T-helper 1 cell (primary cell): Measurements from ENCODE around the gene MOB3B.
"Not testable (repeated sequence)": the region's sequence is repeated elsewhere in the genome, so short reads cannot be mapped to it uniquely, and the experiment has no call there.

Experiments used
- DNase-seq, 5 donors: peaks; one replicate each; pipeline ENCODE4 v3.0.0-alpha.2; 2012 to 2020

MOB3B gene

GRCh38 chr9:27442464-27442863 lies 87.2 kb downstream of the MOB3B start:
- DNase-seq = no peak

GRCh38 chr9:27441741-27442070 lies 87.9 kb downstream of the MOB3B start:
- peak in 1 of 5 donors; percentile 35 for DNase-seq

- no peak for DNase-seq
These were observed 88.5 kb downstream of the MOB3B start for GRCh38 chr9:27440888-27441740.

GRCh38 chr9:27438522-27438921 lies 91.1 kb downstream of the MOB3B start:
- DNase-seq = no peak

GRCh38 chr9:27437652-27438373 lies 91.8 kb downstream of the MOB3B start:
- no peak for DNase-seq

- DNase-seq = no peak
These were observed 93.4 kb downstream of the MOB3B start for GRCh38 chr9:27436234-27436633.

- DNase-seq = no peak
These were observed 95.8 kb downstream of the MOB3B start for GRCh38 chr9:27433631-27434325.

GRCh38 chr9:27432308-27432707 lies 97.3 kb downstream of the MOB3B start:
- peak in 1 of 5 donors; percentile 3 for DNase-seq

GRCh38 chr9:27431543-27432147 lies 98.0 kb downstream of the MOB3B start:
- no peak for DNase-seq

- no peak for DNase-seq
These were observed 98.7 kb downstream of the MOB3B start for GRCh38 chr9:27430750-27431535.

GRCh38 chr9:27429917-27430316 lies 99.7 kb downstream of the MOB3B start:
- no peak for DNase-seq

- no peak for DNase-seq
These were observed 100.2 kb downstream of the MOB3B start for GRCh38 chr9:27429436-27429835.

- DNase-seq = no peak
These were observed 101.1 kb downstream of the MOB3B start for GRCh38 chr9:27428551-27428950.

- DNase-seq = no peak
These were observed 102.4 kb downstream of the MOB3B start for GRCh38 chr9:27427272-27427643.

- no peak for DNase-seq
These were observed 102.9 kb downstream of the MOB3B start for GRCh38 chr9:27426511-27427271.

- no peak for DNase-seq
These were observed 103.6 kb downstream of the MOB3B start for GRCh38 chr9:27425827-27426510.

GRCh38 chr9:27423915-27424710 lies 105.5 kb downstream of the MOB3B start:
- peak in 1 of 5 donors; percentile 9 for DNase-seq

GRCh38 chr9:27422279-27422834 lies 107.3 kb downstream of the MOB3B start:
- DNase-seq = no peak

GRCh38 chr9:27421577-27421976 lies 108.0 kb downstream of the MOB3B start:
- DNase-seq = no peak

- DNase-seq = not testable (repeated sequence)
These were observed 110.1 kb downstream of the MOB3B start for GRCh38 chr9:27419558-27419957.
